K562 (cell line): ENCODE measurements around the gene PPM1N. TPM values are rescaled to one million over a fixed set of nuclear protein-coding genes. Genes with fewer than 3 reads are reported as not detected.

Experiments used
- ATF1 ChIP-seq, 2 experiments: fragments of 450-650 bp in 1 of 2; IDR thresholded peaks; 2 replicates each; pipeline ENCODE4 v1.6.1; 2016; ENCODE audit warnings: missing compliant biosample characterization in 1 of 2, missing genetic modification characterization in 1 of 2
- BRD4 ChIP-seq: fragments of 200-600 bp; sonication (generic); IDR thresholded peaks from 2 replicates; pipeline ENCODE4 v1.6.1; 2017; ENCODE audit warnings: inconsistent platforms
- CREB3L1 ChIP-seq: fragments of 450-650 bp; IDR thresholded peaks from 2 replicates; pipeline ENCODE4 v1.6.1; 2014; ENCODE audit warnings: low read depth, mild to moderate bottlenecking, moderate library complexity, borderline replicate concordance
- CTCFL ChIP-seq: IDR thresholded peaks from 2 replicates; pipeline ENCODE4 v1.6.1; 2011; ENCODE audit warnings: borderline replicate concordance, low read depth, mild to moderate bottlenecking, moderate library complexity, low read length; ENCODE audit not compliant: insufficient read depth, poor library complexity, severe bottlenecking
- NFXL1 ChIP-seq: fragments of 450-650 bp; formaldehyde crosslinking; IDR thresholded peaks from 2 replicates; pipeline ENCODE4 v1.4.0; 2021; ENCODE audit warnings: mild to moderate bottlenecking
- REST ChIP-seq, 2 experiments: fragments of 450-650 bp; formaldehyde crosslinking in 1 of 2; IDR thresholded peaks; 2 replicates each; pipeline versions ENCODE4 v1.4.0 to v1.6.1; 2014 to 2020; ENCODE audit warnings: mild to moderate bottlenecking in 2 of 2, borderline replicate concordance in 1 of 2, low read depth in 1 of 2
- TRIM25 ChIP-seq: fragments of 450-650 bp; IDR thresholded peaks from 2 replicates; pipeline ENCODE4 v1.7.0; 2016; ENCODE audit warnings: borderline replicate concordance
- YBX1 ChIP-seq: fragments of 450-650 bp; IDR thresholded peaks from 2 replicates; pipeline ENCODE4 v1.7.1; 2016; ENCODE audit warnings: mild to moderate bottlenecking
- ZNF280A ChIP-seq: fragments of 450-650 bp; IDR thresholded peaks from 2 replicates; pipeline ENCODE4 v1.6.1; 2018; ENCODE audit warnings: mild to moderate bottlenecking, low read depth; ENCODE audit not compliant: partially characterized antibody
- ZNF324 ChIP-seq: fragments of 250-450 bp; sonication (Bioruptor Pico); IDR thresholded peaks from 2 replicates; pipeline ENCODE4 v1.4.0; 2020; ENCODE audit warnings: mild to moderate bottlenecking
- polyA plus RNA-seq, 8 experiments: library from polyadenylated mRNA; depleted of rRNA in 4 of 8; stranded (reverse) in 5 of 8; unstranded in 3 of 8; fragments of >200 nt; fragmentation: Nextera tagmentation in 2 of 8; fragmentation: Illumina TruSeq in 1 of 8; extraction: Ambion mirVana in 2 of 8; extraction: Trizol in 1 of 8; gene quantifications; 2 replicates each; pipeline versions ENCODE4 v1.2.1 to v1.2.3, GENCODE V29; 2011 to 2014; ENCODE audit warnings: inconsistent platforms in 1 of 8, missing spikeins in 1 of 8
- total RNA-seq, 7 experiments: library from RNA; depleted of rRNA in 6 of 7; stranded (reverse); fragments of >200 nt in 6 of 7; fragmentation: Illumina TruSeq in 2 of 7; extraction: Trizol in 2 of 7; gene quantifications; 2 replicates each; pipeline versions ENCODE4 v1.2.1 to v1.2.3, GENCODE V29; 2011 to 2021; ENCODE audit warnings: low replicate concordance in 1 of 7

The PPM1N gene
- total and polyA plus RNA-seq, 9 of the 15 experiments (the other 6 are each of a cell fraction or from before 2014, with no cell fraction given), result 4.5 to 15.6 (median 8.7) TPM

- no peak for TF ChIP-seq CTCFL
- TF ChIP-seq NFXL1, result no peak
- no peak for TF ChIP-seq ZNF324 (CRISPR knock-in tag)
- TF ChIP-seq ATF1 (CRISPR knock-in tag; IDR thresholded peaks at IDR 0.05), result no peak
- peak; percentile 23; the same call in 1 of the 2 replicates for TF ChIP-seq ATF1 (tag; IDR thresholded peaks at IDR 0.05)
- no peak for TF ChIP-seq CREB3L1
- 0 out of 2 replicates have a peak, but pooled peaks have one; percentile 39 for TF ChIP-seq BRD4
- TF ChIP-seq REST (IDR thresholded peaks at IDR 0.05; ENCODE audit: borderline replicate concordance), result no peak
- TF ChIP-seq REST (CRISPR knock-in tag; IDR thresholded peaks at IDR 0.05; ENCODE audit: low read depth), result no peak
- no peak for TF ChIP-seq ZNF280A
- peak; percentile 47; the same call in 1 of the 2 replicates for TF ChIP-seq TRIM25
- TF ChIP-seq YBX1, result no peak
Measured at GRCh38 chr19:45508861-45509691, 10.8 kb downstream of the PPM1N start (continued).
